ENCODE measurements around the gene PTPRM. TPM values are rescaled to one million over a fixed set of nuclear protein-coding genes. Genes with fewer than 3 reads are reported as not detected.

PTPRM gene
- total and polyA plus RNA-seq, 2 of the 8 experiments (the other 6 are each of a cell fraction or from before 2014, with no cell fraction given) = 4.1 to 7.0 TPM

- H3K4me2 ChIP-seq (ENCODE audit: insufficient read depth in 1 of 2, low read depth in 2 of 2, low read length in 2 of 2) = no peak overlapping the region
- POLR2A ChIA-PET (ENCODE audit: partially characterized antibody) = no interaction called here
- CTCF ChIA-PET (ENCODE audit: partially characterized antibody) = interaction anchor here (1.2 kb wide), 1 partner anchor 316 kb away, joined by 3 read pairs; no protein-coding TSS in a partner anchor
- TF ChIP-seq ATF3 (IDR thresholded peaks at IDR 0.05; ENCODE audit: insufficient read depth, low read depth, low read length) (no peak), FOSL1 (IDR thresholded peaks at IDR 0.05; ENCODE audit: insufficient read depth, low read depth, low read length) (no peak), TEAD4 (IDR thresholded peaks at IDR 0.05; ENCODE audit: low read depth, low read length) (0 out of 2 replicates have a peak, but pooled peaks have one; percentile 13), RAD21 (IDR thresholded peaks at IDR 0.05 in 1 of 2, conservative IDR thresholded peaks at IDR 0.05 in 1 of 2; ENCODE audit: low read depth in 2 of 2, low read length in 2 of 2) (no peak), RFX5 (IDR thresholded peaks at IDR 0.05; ENCODE audit: borderline replicate concordance, low read depth, low read length) (no peak), EGR1 (IDR thresholded peaks at IDR 0.05; ENCODE audit: borderline replicate concordance, low read depth, low read length) (no peak), HDAC2 (IDR thresholded peaks at IDR 0.05; ENCODE audit: borderline replicate concordance in 1 of 2, low read depth in 2 of 2, low read length in 2 of 2) (no peak)
Measured at GRCh38 chr18:8003878-8004675, 437.0 kb downstream of the PTPRM start.

More at GRCh38 chr18:8003878-8004675, 437.0 kb downstream of the PTPRM start:
- H3K4me3 ChIP-seq (ENCODE audit: extremely low read depth in 1 of 4, insufficient read depth in 2 of 4, low read depth in 3 of 4, low read length in 4 of 4) = no peak overlapping the region
- H3K36me3 ChIP-seq (ENCODE audit: control insufficient read depth in 2 of 4, insufficient read depth in 4 of 4, low read length in 3 of 4) = no peaks in the 10 kb centered on the region
- no peak overlapping the region for H3K14ac ChIP-seq (ENCODE audit: insufficient read length)
- no peaks in the 10 kb centered on the region for H4K20me1 ChIP-seq (replicated peaks in 1 of 2; ENCODE audit: control insufficient read depth in 1 of 2, insufficient read depth in 2 of 2, low read length in 2 of 2)
- H4K91ac ChIP-seq (replicated peaks; ENCODE audit: insufficient read length, low read length) = no peak overlapping the region
- H3K79me2 ChIP-seq (ENCODE audit: control insufficient read depth in 1 of 2, insufficient read depth in 2 of 2, low read length in 2 of 2) = no peaks in the 10 kb centered on the region
- no peaks in the 10 kb centered on the region for H3K79me1 ChIP-seq (ENCODE audit: low read depth, low read length)
- H4K5ac ChIP-seq (ENCODE audit: insufficient read length, low read depth, low read length) = no peak overlapping the region
- H3K27ac ChIP-seq (ENCODE audit: low read depth, low read length) = no peak overlapping the region
- no peak for DNase-seq (ENCODE audit: low read depth in 1 of 2, low spot score in 2 of 2)
- no peak overlapping the region for H3K18ac ChIP-seq (ENCODE audit: extremely low read depth, low read length)
- H3K4me1 ChIP-seq (replicated peaks in 1 of 4; ENCODE audit: control insufficient read depth in 3 of 4, insufficient read depth in 4 of 4, low read length in 3 of 4) = peaks cover 0 to 3% (median under 1%) of the 10 kb centered on the region in 4 experiments; a peak in 3 of 7 replicates
- no peak overlapping the region; the same call in 1 of the 2 replicates for H2BK15ac ChIP-seq (ENCODE audit: low read length)
- no peak overlapping the region for H3K9ac ChIP-seq (replicated peaks in 1 of 4; ENCODE audit: extremely low read depth in 1 of 4, low read depth in 3 of 4, low read length in 3 of 4)
- 78% methylated on average over 6 of the region's 6 CpGs; no CpG with 5 or more reads in 1 of the 2 experiments for WGBS, 2 experiments (ENCODE audit: extremely low coverage in 1 of 2, insufficient coverage in 1 of 2, insufficient read length in 1 of 2, insufficient replicate concordance in 2 of 2, low coverage in 1 of 2, low lambda C conversion rate in 2 of 2, missing lambda C conversion rate in 1 of 2)
- H2AK5ac ChIP-seq (ENCODE audit: low read depth, low read length) = no peak overlapping the region
- H3K23ac ChIP-seq (ENCODE audit: insufficient read length) = no peak overlapping the region
- H2BK120ac ChIP-seq (replicated peaks; ENCODE audit: low read depth, low read length) = no peak overlapping the region
- H3K27me3 ChIP-seq (replicated peaks in 1 of 4; ENCODE audit: control insufficient read depth in 3 of 4, extremely low read depth in 1 of 4, insufficient read depth in 3 of 4, low read length in 3 of 4) = no peaks in the 10 kb centered on the region
- no peak for FAIRE-seq
- H2AFZ ChIP-seq (ENCODE audit: low read length) = no peak overlapping the region
- H3K9me3 ChIP-seq (ENCODE audit: insufficient read depth in 2 of 2, low read depth in 1 of 2, low read length in 1 of 2) = no peaks in the 10 kb centered on the region
- no peak overlapping the region for H2BK5ac ChIP-seq (ENCODE audit: low read depth, low read length)
- no peak overlapping the region for H3K4ac ChIP-seq (replicated peaks; ENCODE audit: insufficient read length, low read depth, low read length)
- H2BK12ac ChIP-seq (ENCODE audit: low read depth, low read length) = no peak overlapping the region
- no peak overlapping the region for H4K8ac ChIP-seq (ENCODE audit: extremely low read depth, insufficient read depth, low read length)
- H3K56ac ChIP-seq (replicated peaks; ENCODE audit: insufficient read length, low read depth, low read length) = no peak overlapping the region
- no peak overlapping the region for H2BK20ac ChIP-seq (ENCODE audit: low read length)
- H3K23me2 ChIP-seq (ENCODE audit: low read depth, low read length) = no peaks in the 10 kb centered on the region
